Astrocyte (in vitro differentiated cells and primary cell): ENCODE measurements around the gene PKNOX2. TPM values are rescaled to one million over a fixed set of nuclear protein-coding genes. Genes with fewer than 3 reads are reported as not detected.

ENCODE experiments used
- DNase-seq: peaks from one replicate; pipeline ENCODE4 v3.0.0-alpha.2; 2010; ENCODE audit warnings: low read depth
- FAIRE-seq: peaks from 2 replicates; lab custom pipeline; 2011; peaks lifted over from hg19 to GRCh38; lab: Jason Lieb, UNC
- H2AFZ ChIP-seq: 2 replicates; pipeline ENCODE4 v1.6.0; 2012; ENCODE audit warnings: low read depth, low read length, inconsistent platforms
- H3K27ac ChIP-seq: 2 replicates; pipeline ENCODE4 v1.5.1; 2011; ENCODE audit warnings: low read depth, low read length, inconsistent platforms
- H3K27me3 ChIP-seq: 2 replicates; pipeline ENCODE4 v1.6.0; 2011; ENCODE audit warnings: low read length, inconsistent platforms; ENCODE audit not compliant: insufficient read depth
- H3K36me3 ChIP-seq: 2 replicates; pipeline ENCODE4 v1.5.1; 2011; ENCODE audit warnings: low read length, inconsistent platforms; ENCODE audit not compliant: insufficient read depth
- H3K4me1 ChIP-seq: 2 replicates; pipeline ENCODE4 v1.5.1; 2011; ENCODE audit warnings: low read length, inconsistent platforms; ENCODE audit not compliant: insufficient read depth
- H3K4me2 ChIP-seq: 2 replicates; pipeline ENCODE4 v1.6.0; 2012; ENCODE audit warnings: low read length, inconsistent platforms
- H3K4me3 ChIP-seq: 2 replicates; pipeline ENCODE4 v1.5.1; 2011; ENCODE audit warnings: low read depth, mild to moderate bottlenecking, low read length, inconsistent platforms; ENCODE audit not compliant: insufficient read depth
- H3K79me2 ChIP-seq: 2 replicates; pipeline ENCODE4 v1.6.0; 2012; ENCODE audit warnings: mild to moderate bottlenecking, low read length, inconsistent platforms; ENCODE audit not compliant: insufficient read depth
- H3K9ac ChIP-seq: 2 replicates; pipeline ENCODE4 v1.6.0; 2012; ENCODE audit warnings: mild to moderate bottlenecking, low read length, inconsistent platforms
- H3K9me3 ChIP-seq: 2 replicates; pipeline ENCODE4 v1.5.1; 2012; ENCODE audit warnings: low read depth, mild to moderate bottlenecking, low read length, inconsistent platforms; ENCODE audit not compliant: insufficient read depth
- H4K20me1 ChIP-seq: 2 replicates; pipeline ENCODE4 v1.6.0; 2012; ENCODE audit warnings: low read length, inconsistent platforms; ENCODE audit not compliant: insufficient read depth
- H3K27ac Mint-ChIP-seq: one replicate; pipeline ENCODE4 v1.8.0; 2021; ENCODE audit warnings: mild to moderate bottlenecking, mixed read lengths; ENCODE audit not compliant: unreplicated experiment
- H3K27me3 Mint-ChIP-seq: one replicate; pipeline ENCODE4 v1.8.0; 2021; ENCODE audit warnings: low read depth, mixed read lengths; ENCODE audit not compliant: unreplicated experiment
- H3K36me3 Mint-ChIP-seq: one replicate; pipeline ENCODE4 v1.8.0; 2021; ENCODE audit warnings: low read depth, mixed read lengths; ENCODE audit not compliant: unreplicated experiment
- H3K4me1 Mint-ChIP-seq: one replicate; pipeline ENCODE4 v1.8.0; 2021; ENCODE audit warnings: low read depth, mixed read lengths; ENCODE audit not compliant: unreplicated experiment
- H3K4me3 Mint-ChIP-seq: one replicate; pipeline ENCODE4 v1.8.0; 2021; ENCODE audit warnings: mild to moderate bottlenecking, moderate library complexity, mixed read lengths; ENCODE audit not compliant: unreplicated experiment
- H3K9me3 Mint-ChIP-seq: one replicate; pipeline ENCODE4 v1.8.0; 2021; ENCODE audit warnings: mild to moderate bottlenecking, mixed read lengths; ENCODE audit not compliant: unreplicated experiment
- CTCF ChIP-seq: IDR thresholded peaks from 2 replicates; pipeline ENCODE4 v1.5.1; 2011; ENCODE audit warnings: low read depth, mild to moderate bottlenecking, inconsistent platforms, low read length, moderate library complexity; ENCODE audit not compliant: insufficient read depth
- EZH2 ChIP-seq: IDR thresholded peaks from 2 replicates; pipeline ENCODE4 v1.6.1; 2012; ENCODE audit warnings: mild to moderate bottlenecking, low read length, inconsistent platforms; ENCODE audit not compliant: insufficient read depth
- total RNA-seq: library from RNA; stranded (reverse); gene quantifications from 2 replicates; pipeline ENCODE4 v1.2.1, GENCODE V29; 2021

The PKNOX2 gene
- total RNA-seq, 1 donor from 2014 or later: 53.4 TPM

- no peaks in the 10 kb centered on the region for H3K9me3 Mint-ChIP-seq
- TF ChIP-seq EZH2 (no peak), CTCF (no peak)
- no peak for DNase-seq
- no peak overlapping the region for H3K4me3 Mint-ChIP-seq
- no peak overlapping the region for H3K27ac Mint-ChIP-seq
- H3K36me3 Mint-ChIP-seq: peaks cover 14% of the 10 kb centered on the region
- H3K9me3 ChIP-seq: no peaks in the 10 kb centered on the region
- no peaks in the 10 kb centered on the region for H3K27me3 ChIP-seq
- H3K36me3 ChIP-seq: no peaks in the 10 kb centered on the region
- H3K9ac ChIP-seq: no peak overlapping the region
- H3K79me2 ChIP-seq: peaks cover 63% of the 10 kb centered on the region
- H3K4me1 Mint-ChIP-seq: peaks cover 71% of the 10 kb centered on the region
- no peak for FAIRE-seq
- H3K4me3 ChIP-seq: no peak overlapping the region
- peaks cover 59% of the 10 kb centered on the region for H3K4me1 ChIP-seq
- no peak overlapping the region for H3K27ac ChIP-seq
- peaks cover 57% of the 10 kb centered on the region for H4K20me1 ChIP-seq
- no peak overlapping the region for H3K4me2 ChIP-seq
- H2AFZ ChIP-seq: no peak overlapping the region
- H3K27me3 Mint-ChIP-seq: no peaks in the 10 kb centered on the region
Observed at GRCh38 chr11:125171974-125172373, 7.4 kb downstream of the PKNOX2 start.

- H3K9ac ChIP-seq: no peak overlapping the region
- Mint-ChIP-seq H3K27ac (peak overlapping the region; percentile 0), H3K4me1 (peaks cover 74% of the 10 kb centered on the region), H3K9me3 (no peaks in the 10 kb centered on the region), H3K4me3 (no peak overlapping the region), H3K36me3 (peaks cover 14% of the 10 kb centered on the region), H3K27me3 (no peaks in the 10 kb centered on the region)
- H3K27ac ChIP-seq: no peak overlapping the region
- TF ChIP-seq EZH2 (no peak), CTCF (no peak)
- H3K4me3 ChIP-seq: no peak overlapping the region
- no peaks in the 10 kb centered on the region for H3K36me3 ChIP-seq
- H4K20me1 ChIP-seq: peaks cover 58% of the 10 kb centered on the region
- H3K79me2 ChIP-seq: peaks cover 65% of the 10 kb centered on the region
- no peak overlapping the region for H3K4me2 ChIP-seq
- no peak overlapping the region for H2AFZ ChIP-seq
- FAIRE-seq (no peak), DNase-seq (no peak)
- H3K4me1 ChIP-seq: peaks cover 49% of the 10 kb centered on the region
- H3K9me3 ChIP-seq: no peaks in the 10 kb centered on the region
- H3K27me3 ChIP-seq: no peaks in the 10 kb centered on the region
Observed at GRCh38 chr11:125173027-125173426, 8.5 kb downstream of the PKNOX2 start.

- TF ChIP-seq CTCF (no peak), EZH2 (no peak)
- no peak overlapping the region for H3K27ac ChIP-seq
- H2AFZ ChIP-seq: no peak overlapping the region
- no peak overlapping the region for H3K4me3 Mint-ChIP-seq
- no peaks in the 10 kb centered on the region for H3K27me3 ChIP-seq
- peaks cover 14% of the 10 kb centered on the region for H3K36me3 Mint-ChIP-seq
- no peak overlapping the region for H3K4me2 ChIP-seq
- no peaks in the 10 kb centered on the region for H3K36me3 ChIP-seq
- DNase-seq: no peak
- no peak overlapping the region for H3K27ac Mint-ChIP-seq
- H4K20me1 ChIP-seq: peaks cover 58% of the 10 kb centered on the region
- no peak overlapping the region for H3K9ac ChIP-seq
- H3K9me3 ChIP-seq: no peaks in the 10 kb centered on the region
- H3K27me3 Mint-ChIP-seq: no peaks in the 10 kb centered on the region
- H3K4me1 ChIP-seq: peaks cover 44% of the 10 kb centered on the region
- no peaks in the 10 kb centered on the region for H3K9me3 Mint-ChIP-seq
- peaks cover 62% of the 10 kb centered on the region for H3K79me2 ChIP-seq
- FAIRE-seq: no peak
- H3K4me3 ChIP-seq: no peak overlapping the region
- peaks cover 70% of the 10 kb centered on the region for H3K4me1 Mint-ChIP-seq
Observed at GRCh38 chr11:125173556-125173955, 9.0 kb downstream of the PKNOX2 start.
